Stimulated activated CD4-positive, alpha-beta T cell treated with anti-CD3 and anti-CD28 coated beads, Interleukin-4, amount 100 ng/mL, for 48 hours (primary cell): Measurements from ENCODE around the gene ZNF594.
"Not testable (repeated sequence)": the region's sequence is repeated elsewhere in the genome, so short reads cannot be mapped to it uniquely, and the experiment has no call there.

Experiments used
- DNase-seq, 2 donors: peaks; one replicate each; pipeline ENCODE4 v3.0.0-alpha.2; 2020; ENCODE audit warnings: low read depth in 2 of 2

The ZNF594 gene

DNA sequence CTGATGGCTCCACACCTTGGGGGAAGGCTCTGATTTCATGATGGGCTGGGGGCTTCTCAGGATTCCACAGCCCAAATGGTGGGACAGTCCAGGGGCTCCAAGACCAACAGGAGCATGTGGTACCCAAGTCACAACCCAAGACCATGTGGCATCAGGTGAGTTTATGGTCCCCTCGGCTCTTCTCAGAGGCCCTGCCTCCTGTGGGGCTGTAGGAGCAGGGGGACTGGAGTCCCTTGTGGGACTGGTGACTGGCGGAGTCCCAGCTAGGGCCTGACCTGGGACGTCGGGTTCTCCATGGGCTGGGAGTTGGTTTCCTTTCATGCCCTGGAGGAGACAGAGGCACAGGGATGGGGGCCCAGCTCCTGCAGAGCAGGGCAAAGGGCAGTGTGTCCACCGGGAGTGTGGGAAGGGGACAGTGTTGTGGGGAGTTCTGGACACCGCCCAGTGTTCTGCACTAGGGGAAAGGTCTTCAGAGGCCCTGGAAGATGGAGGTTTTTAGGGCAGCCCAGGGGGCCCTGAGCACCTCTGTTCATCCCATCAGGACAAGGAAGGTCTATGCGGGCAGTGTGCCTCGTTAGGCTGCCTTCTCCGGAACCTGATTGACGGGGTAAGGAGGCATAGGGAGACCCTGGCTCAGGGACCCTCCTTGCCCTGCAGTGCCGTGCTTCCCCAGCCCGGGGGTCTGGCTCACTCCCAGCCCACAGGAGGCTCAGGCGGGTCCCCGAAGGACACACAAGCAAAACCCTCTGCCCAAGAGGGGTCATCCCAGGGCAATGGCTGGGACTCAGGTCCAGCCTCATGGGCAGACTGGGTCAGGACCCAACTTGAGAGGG is 54.9 kb downstream of the ZNF594 start:
- DNase-seq = not testable (repeated sequence)

DNA sequence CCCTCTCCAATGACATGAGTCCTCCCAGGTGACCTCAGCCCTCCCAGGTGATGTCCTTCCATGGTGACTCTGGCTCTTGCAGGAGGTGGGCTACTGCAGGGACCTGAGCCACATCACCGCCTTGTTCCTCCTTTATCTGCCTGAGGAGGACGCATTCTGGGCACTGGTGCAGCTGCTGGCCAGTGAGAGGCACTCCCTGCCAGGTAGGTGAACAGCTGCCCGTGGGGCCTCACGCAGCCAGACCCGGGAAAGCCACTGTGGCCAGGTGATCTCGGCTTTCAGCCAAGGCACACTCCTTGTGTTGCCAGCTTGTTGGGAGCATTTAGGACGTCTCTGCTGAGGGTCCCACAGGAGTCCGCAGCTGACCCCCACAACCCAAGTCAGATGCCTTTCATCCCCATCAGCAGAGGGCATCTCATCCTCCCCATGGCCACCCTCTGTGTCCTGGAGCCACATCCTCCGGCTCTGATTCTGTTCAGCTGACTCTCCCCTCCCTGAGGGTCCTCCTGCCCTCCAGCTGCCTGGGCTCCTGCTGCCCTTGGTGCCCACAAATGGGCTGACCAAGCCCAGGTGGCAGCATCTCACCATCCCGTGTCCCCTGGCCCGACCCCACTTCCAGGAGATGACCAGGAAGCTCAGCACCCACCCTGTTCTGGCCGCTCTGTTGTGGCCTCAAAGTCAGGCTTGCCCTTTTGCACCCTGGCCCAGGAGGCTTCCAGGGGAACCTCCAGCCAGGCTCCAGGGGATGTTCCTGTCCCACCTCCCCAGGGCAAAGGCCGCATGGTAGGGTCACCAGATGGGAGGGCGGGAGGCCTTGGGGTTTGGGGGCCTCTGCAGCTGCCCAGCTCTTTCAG is 55.7 kb downstream of the ZNF594 start:
- no peak for DNase-seq

DNA sequence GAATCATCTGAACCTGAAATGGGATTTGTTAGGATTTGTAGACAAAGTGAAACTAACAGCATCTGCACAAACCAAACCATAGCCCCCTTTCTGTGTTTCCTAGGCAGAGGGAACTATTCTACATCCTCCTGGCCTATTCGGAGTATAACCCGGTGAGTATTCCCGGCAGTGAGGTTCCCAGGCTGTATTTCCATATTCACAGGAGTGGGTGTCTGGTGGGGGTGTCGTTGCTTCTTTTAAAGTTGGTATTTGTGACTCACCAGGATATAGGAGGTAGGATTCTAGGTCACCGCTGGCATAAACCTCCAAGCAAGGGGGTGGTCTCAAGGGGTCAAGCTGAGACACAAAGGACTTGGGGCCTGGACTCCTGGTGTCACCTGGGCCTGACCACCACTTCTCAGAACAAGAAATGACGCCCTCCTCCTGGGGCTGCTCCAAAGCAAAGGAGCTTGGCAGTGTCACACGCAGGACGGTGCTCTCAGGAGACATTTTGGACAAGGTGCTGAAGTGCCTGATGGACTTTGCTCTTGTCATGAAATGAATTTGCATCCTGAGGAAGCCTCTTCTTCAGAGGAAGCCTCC is 56.4 kb downstream of the ZNF594 start:
- DNase-seq = not testable (repeated sequence)

DNA sequence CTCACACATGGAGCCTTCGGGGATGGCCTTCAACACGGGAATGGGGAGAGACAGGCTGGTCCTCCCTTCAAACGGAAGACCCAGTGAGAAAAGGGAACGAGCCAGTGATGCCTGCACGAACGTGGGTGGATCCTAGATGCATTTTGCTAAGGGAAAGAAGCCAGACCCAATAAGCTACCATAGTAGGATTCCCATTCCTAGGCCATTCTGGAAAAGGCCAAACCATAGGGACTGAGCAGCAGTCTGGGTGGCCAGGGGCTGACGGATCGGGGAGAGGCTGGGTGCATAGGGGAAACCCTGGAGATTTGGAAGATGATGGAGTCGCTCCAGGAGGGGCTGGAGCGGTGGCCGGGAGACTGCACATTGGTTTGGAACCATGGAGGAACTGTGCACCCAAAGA is 57.1 kb downstream of the ZNF594 start:
- DNase-seq = not testable (repeated sequence)

DNA sequence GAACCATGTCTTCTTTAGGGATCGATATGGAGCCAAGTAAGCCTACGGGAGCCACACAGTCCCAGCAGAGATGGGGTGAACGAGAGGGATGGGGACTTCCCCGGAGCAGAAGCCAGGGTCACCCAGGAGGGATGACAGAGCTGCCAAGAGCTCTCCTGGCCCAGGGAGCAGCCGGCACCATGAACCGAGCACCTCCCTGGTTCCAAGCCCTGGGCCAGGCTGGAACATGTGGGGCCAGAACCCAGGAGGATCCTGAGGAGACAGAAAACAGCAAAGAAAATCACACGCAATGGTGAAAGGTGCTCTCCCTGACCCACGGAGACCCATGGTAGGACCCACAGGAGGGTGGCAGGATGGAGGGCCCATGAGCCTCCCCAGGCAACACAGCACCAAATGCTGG is 57.7 kb downstream of the ZNF594 start:
- DNase-seq = not testable (repeated sequence)

DNA sequence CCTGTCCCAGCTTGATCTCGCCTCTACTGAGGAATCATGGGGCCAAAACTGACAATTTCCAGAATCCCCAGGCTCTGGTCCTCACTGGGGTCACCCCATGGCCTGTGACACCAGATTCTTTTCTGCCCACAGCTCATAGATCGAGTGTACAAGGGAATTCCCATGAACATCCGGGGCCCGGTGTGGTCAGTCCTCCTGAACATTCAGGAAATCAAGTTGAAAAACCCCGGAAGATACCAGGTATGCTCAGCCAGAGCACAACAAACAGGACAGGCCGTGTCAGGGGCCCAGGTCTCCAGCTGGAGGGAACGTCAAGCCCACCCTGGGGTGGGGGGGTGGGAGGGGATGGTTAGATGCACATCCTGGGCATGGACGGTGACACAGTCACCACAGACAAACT is 58.4 kb downstream of the ZNF594 start:
- no peak for DNase-seq

DNA sequence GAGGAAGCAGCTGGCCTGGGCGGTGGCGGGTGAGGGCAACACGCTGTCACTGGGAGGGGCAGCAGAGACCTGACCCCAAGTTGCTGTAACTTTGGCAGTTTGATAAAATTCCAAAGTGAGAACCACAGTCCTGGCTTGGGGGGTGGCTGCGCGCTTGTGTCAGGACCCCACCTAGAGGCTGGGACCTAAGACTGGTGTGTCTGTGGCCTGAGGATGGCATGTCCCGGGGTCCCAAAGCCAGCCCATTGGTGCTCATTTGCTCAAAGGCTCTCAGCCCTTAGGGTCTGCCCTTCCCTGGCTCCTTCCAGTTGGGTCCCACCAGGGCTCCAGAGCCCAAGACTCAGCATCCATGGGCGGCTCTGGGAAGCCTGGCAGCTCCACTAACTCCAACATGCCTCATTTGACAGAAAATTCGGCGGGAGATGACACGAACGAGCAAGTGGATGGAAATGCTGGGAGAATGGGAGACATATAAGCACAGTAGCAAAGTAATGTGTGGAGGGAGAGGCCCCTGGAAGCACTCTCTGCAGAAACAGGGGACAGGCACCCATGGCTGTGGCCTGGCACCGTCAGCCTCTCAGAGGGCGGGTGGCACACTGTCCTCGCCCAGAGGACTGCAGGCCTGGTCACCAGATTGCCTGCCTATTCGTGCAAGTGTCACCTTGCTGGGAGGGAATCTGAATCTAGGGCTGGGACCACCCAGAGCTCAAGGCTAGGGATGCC is 59.0 kb downstream of the ZNF594 start:
- DNase-seq = not testable (repeated sequence)

DNA sequence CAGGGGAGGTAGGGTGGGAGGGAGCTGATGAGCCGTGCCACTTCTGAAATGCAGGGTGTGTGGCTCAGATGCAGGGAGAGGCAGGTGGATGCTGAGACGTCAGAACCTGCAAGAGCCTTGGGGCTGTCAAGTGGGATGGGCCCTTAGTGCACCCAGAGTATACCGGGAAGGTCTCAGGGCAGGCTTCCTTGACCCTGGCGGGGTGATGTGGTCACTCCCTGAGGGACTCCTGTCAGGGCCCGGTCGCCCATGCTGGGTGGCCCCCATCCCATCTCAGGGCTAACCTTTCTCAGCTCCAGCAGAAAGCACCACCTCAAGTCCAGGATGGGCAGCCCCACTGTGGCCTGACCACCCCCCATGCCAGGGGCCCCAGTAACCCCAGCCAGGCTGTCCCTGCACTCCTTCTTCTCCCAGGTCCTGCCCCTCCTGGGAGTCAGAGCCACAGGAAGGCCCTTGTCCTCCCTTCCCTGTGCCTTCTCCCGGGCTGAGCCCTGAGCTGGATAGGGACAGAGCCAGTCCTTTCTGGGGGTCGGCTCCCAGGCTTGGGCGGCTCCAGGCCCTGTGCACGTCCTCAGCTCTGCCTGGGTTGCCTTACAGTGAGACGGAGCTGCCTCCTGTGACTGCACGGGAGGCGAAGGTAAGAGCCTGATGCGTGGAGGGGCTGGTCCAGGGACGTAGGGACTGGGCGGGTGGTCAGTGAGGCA is 59.7 kb downstream of the ZNF594 start:
- not testable (repeated sequence) for DNase-seq

DNA sequence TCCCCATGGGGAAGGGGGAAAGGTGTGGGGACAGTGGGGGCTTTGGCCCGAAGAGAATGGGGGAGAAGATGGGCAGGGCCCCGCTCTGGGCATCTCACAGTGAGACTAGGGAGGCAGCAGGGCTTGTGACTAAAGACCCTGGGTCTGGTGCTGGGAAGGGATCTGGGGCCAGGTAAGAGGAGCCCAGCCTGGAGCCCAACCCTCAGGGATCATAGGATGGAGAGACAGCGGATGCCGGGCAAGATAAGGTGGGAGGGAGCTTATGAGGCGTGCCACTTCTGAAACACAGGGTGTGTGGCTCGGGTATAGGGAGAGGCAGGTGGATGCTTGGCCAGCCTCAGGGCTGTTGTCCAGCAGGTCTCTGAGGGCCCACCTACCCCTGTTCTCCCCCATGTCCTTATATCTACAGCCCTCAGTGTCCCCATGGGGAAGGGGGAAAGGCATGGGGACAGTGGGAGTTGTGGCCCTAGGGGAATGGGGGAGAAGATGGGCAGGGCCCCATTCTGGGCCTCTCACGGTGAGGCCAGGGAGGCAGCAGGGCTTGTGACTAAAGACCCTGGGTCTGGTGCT is 60.4 kb downstream of the ZNF594 start:
- DNase-seq = no peak

DNA sequence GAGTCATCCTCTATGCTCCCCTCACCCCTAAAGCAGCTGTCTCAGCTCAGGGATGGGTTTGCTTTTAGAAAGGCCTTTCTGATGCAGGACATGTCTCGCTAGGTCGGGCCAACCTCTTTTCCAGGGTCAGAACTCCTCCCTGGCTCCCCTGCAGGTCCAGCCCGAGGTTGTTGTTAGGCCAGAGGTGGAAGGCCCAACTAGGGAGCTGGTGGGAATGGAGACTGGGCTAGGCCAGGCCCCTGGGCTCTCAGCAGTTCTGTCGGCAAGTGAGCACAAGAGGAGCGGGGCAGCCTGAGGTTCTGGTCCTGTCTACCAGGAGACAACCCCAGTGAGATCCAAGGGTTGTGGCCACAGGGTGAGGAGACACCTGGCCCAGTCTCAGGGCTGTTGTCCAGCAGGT is 61.0 kb downstream of the ZNF594 start:
- not testable (repeated sequence) for DNase-seq

DNA sequence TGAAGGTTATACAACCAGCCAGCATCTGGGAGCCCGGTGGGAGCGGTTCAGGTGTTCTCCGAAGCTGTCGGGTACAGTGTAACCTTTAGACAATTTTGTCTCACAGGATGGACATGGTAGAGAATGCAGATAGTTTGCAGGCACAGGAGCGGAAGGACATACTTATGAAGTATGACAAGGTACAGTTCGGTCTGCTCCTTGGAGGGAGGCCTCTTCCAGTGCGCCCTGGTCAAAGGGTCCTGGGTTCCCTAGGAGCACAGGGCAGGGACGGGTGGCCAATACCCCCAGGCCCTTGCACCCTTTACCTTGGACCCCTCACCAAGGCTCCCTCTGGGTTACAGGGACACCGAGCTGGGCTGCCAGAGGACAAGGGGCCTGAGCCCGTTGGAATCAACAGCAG is 61.4 kb downstream of the ZNF594 start:
- DNase-seq = not testable (repeated sequence)

DNA sequence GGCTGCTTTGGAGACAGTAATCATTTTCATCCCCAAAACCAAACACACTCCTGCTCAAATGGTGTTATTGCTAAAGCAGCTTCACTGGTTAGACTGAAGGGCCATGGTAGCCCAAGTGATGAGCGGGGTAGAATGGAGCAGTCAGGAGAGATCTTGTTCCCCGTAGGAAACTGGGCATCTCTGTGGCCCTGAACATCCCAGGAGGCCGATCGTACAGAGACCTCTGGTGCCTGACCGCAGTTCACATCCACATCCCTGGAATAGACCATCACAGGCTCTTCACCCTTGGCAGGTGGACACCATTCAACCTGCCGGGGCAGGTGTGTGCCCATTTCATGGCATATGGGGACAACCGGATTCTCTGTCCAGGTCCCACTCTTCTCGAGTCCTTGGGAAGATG is 61.9 kb downstream of the ZNF594 start:
- DNase-seq = not testable (repeated sequence)
